Measurements from ENCODE around the gene LDLRAD3. TPM values are rescaled to one million over a fixed set of nuclear protein-coding genes. Genes with fewer than 3 reads are reported as not detected.
A peak's percentile ranks its signal among the peaks of the same experiment; 100 is the strongest.

LDLRAD3 gene
- polyA plus RNA-seq, 1 donor (not counting 4 experiments of a cell fraction or from before 2014, with no cell fraction given), result 13.1 TPM

GRCh38 chr11:36253238-36253637 lies 309.4 kb downstream of the LDLRAD3 start:
- Histone ChIP-seq H4K20me1 (ENCODE audit: control insufficient read depth, extremely low read depth, insufficient read depth, low read length) (no peaks in the 10 kb centered on the region), H3K9ac (ENCODE audit: control insufficient read depth, extremely low read depth, insufficient read depth, low read length) (no peak overlapping the region), H3K4me3 (ENCODE audit: control insufficient read depth in 2 of 3, extremely low read depth in 1 of 3, insufficient read depth in 2 of 3, low read depth in 1 of 3, low read length in 3 of 3) (no peak overlapping the region), H2AFZ (ENCODE audit: control insufficient read depth, low read length) (no peak overlapping the region), H3K4me2 (ENCODE audit: control insufficient read depth, extremely low read depth, insufficient read depth, low read depth, low read length) (no peak overlapping the region), H3K9me1 (ENCODE audit: control insufficient read depth, extremely low read depth, insufficient read depth, low read length) (no peaks in the 10 kb centered on the region), H3K27ac (ENCODE audit: control insufficient read depth, insufficient read depth, low read length) (no peak overlapping the region), H3K27me3 (ENCODE audit: control insufficient read depth, extremely low read depth, insufficient read depth, low read length) (no peaks in the 10 kb centered on the region), H3K9me3 (ENCODE audit: control insufficient read depth, low read depth, low read length) (peaks cover 2% of the 10 kb centered on the region), H3K36me3 (ENCODE audit: control insufficient read depth in 2 of 2, extremely low read depth in 1 of 2, insufficient read depth in 2 of 2, low read length in 2 of 2) (no peaks in the 10 kb centered on the region), H3K4me1 (ENCODE audit: control insufficient read depth, extremely low read depth, insufficient read depth, low read length) (peaks cover 45% of the 10 kb centered on the region), H3K79me2 (ENCODE audit: control insufficient read depth, insufficient read depth, low read length) (no peaks in the 10 kb centered on the region)
- TF ChIP-seq CTCF (optimal IDR thresholded peaks at IDR 0.05 in 1 of 3, IDR thresholded peaks at IDR 0.05 in 1 of 3, conservative IDR thresholded peaks at IDR 0.05 in 1 of 3; ENCODE audit: extremely low read depth in 1 of 3, insufficient read depth in 2 of 3, low read length in 3 of 3) (no peak), EZH2 (IDR thresholded peaks at IDR 0.05; ENCODE audit: low read length) (no peak)
- FAIRE-seq, result no peak
- no peak for DNase-seq (ENCODE audit: low read depth, low spot score)
- dilution Hi-C loops (cut with MboI; ENCODE audit: extremely low pct_ligation_motif_present, low sequenced_read_pairs), result no loop called here

- peak overlapping the region; percentile 19 for H3K27ac ChIP-seq (ENCODE audit: control insufficient read depth, insufficient read depth, low read length)
- H3K9ac ChIP-seq (ENCODE audit: control insufficient read depth, extremely low read depth, insufficient read depth, low read length), result no peak overlapping the region
- H3K9me1 ChIP-seq (ENCODE audit: control insufficient read depth, extremely low read depth, insufficient read depth, low read length), result no peaks in the 10 kb centered on the region
- H3K27me3 ChIP-seq (ENCODE audit: control insufficient read depth, extremely low read depth, insufficient read depth, low read length), result no peaks in the 10 kb centered on the region
- peaks cover 2% of the 10 kb centered on the region for H3K9me3 ChIP-seq (ENCODE audit: control insufficient read depth, low read depth, low read length)
- H4K20me1 ChIP-seq (ENCODE audit: control insufficient read depth, extremely low read depth, insufficient read depth, low read length), result no peaks in the 10 kb centered on the region
- peaks cover 37% of the 10 kb centered on the region for H3K4me1 ChIP-seq (ENCODE audit: control insufficient read depth, extremely low read depth, insufficient read depth, low read length)
- H3K4me2 ChIP-seq (ENCODE audit: control insufficient read depth, extremely low read depth, insufficient read depth, low read depth, low read length), result peak overlapping the region; percentile 4
- no peak overlapping the region for H3K4me3 ChIP-seq (ENCODE audit: control insufficient read depth in 2 of 3, extremely low read depth in 1 of 3, insufficient read depth in 2 of 3, low read depth in 1 of 3, low read length in 3 of 3)
- no peaks in the 10 kb centered on the region for H3K36me3 ChIP-seq (ENCODE audit: control insufficient read depth in 2 of 2, extremely low read depth in 1 of 2, insufficient read depth in 2 of 2, low read length in 2 of 2)
- dilution Hi-C loops (cut with MboI; ENCODE audit: extremely low pct_ligation_motif_present, low sequenced_read_pairs), result no loop called here
- no peaks in the 10 kb centered on the region for H3K79me2 ChIP-seq (ENCODE audit: control insufficient read depth, insufficient read depth, low read length)
- no peak for DNase-seq (ENCODE audit: low read depth, low spot score)
- FAIRE-seq, result peak; percentile 96
- TF ChIP-seq EZH2 (IDR thresholded peaks at IDR 0.05; ENCODE audit: low read length) (no peak), CTCF (optimal IDR thresholded peaks at IDR 0.05 in 1 of 3, IDR thresholded peaks at IDR 0.05 in 1 of 3, conservative IDR thresholded peaks at IDR 0.05 in 1 of 3; ENCODE audit: extremely low read depth in 1 of 3, insufficient read depth in 2 of 3, low read length in 3 of 3) (no peak)
- no peak overlapping the region for H2AFZ ChIP-seq (ENCODE audit: control insufficient read depth, low read length)
These were observed 310.9 kb downstream of the LDLRAD3 start for GRCh38 chr11:36254713-36255112.

All from keratinocyte (primary cell).